C4-2B (cell line): ENCODE measurements around the gene NT5DC3.

Experiments used
- ZFX ChIP-seq: fragments of 450-650 bp; IDR thresholded peaks from 2 replicates; pipeline ENCODE4 v1.6.1; 2017
- TF ChIP-seq, protein P1 (sequence below): fragments of 450-650 bp; conservative IDR thresholded peaks from 2 replicates; pipeline ENCODE4 v1.5.1; 2017; ENCODE audit warnings: mild to moderate bottlenecking

DNA sequence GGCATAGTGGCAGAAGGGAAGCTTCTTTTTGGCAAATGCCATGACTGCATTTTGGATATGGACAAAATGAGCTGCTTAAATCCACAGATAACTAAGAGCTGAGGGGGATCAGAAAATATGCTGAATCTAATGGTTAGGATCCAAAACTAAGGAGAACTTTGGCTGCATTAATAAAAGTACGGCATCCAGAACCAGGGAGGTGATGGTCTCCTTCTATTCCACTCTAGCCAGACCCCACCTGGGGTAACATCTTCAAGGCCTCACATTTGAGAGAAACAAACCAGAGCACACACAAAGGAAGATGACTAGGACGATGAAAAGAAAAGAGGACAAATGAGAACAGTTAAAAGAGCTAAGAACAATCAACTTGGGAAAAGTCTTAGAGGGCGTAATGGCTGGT lies 27.6 kb downstream of the NT5DC3 start:
- TF ChIP-seq, protein P1, sequence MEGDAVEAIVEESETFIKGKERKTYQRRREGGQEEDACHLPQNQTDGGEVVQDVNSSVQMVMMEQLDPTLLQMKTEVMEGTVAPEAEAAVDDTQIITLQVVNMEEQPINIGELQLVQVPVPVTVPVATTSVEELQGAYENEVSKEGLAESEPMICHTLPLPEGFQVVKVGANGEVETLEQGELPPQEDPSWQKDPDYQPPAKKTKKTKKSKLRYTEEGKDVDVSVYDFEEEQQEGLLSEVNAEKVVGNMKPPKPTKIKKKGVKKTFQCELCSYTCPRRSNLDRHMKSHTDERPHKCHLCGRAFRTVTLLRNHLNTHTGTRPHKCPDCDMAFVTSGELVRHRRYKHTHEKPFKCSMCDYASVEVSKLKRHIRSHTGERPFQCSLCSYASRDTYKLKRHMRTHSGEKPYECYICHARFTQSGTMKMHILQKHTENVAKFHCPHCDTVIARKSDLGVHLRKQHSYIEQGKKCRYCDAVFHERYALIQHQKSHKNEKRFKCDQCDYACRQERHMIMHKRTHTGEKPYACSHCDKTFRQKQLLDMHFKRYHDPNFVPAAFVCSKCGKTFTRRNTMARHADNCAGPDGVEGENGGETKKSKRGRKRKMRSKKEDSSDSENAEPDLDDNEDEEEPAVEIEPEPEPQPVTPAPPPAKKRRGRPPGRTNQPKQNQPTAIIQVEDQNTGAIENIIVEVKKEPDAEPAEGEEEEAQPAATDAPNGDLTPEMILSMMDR = no peak
- TF ChIP-seq ZFX = no peak
